ENCODE results near the gene VSX2. TPM values are rescaled to one million over a fixed set of nuclear protein-coding genes. Genes with fewer than 3 reads are reported as not detected.

The VSX2 gene
- total and polyA plus RNA-seq, 2 of the 13 experiments (the other 11 are each of a cell fraction or from before 2014, with no cell fraction given) = 0.05 TPM; not detected in 1

DNA sequence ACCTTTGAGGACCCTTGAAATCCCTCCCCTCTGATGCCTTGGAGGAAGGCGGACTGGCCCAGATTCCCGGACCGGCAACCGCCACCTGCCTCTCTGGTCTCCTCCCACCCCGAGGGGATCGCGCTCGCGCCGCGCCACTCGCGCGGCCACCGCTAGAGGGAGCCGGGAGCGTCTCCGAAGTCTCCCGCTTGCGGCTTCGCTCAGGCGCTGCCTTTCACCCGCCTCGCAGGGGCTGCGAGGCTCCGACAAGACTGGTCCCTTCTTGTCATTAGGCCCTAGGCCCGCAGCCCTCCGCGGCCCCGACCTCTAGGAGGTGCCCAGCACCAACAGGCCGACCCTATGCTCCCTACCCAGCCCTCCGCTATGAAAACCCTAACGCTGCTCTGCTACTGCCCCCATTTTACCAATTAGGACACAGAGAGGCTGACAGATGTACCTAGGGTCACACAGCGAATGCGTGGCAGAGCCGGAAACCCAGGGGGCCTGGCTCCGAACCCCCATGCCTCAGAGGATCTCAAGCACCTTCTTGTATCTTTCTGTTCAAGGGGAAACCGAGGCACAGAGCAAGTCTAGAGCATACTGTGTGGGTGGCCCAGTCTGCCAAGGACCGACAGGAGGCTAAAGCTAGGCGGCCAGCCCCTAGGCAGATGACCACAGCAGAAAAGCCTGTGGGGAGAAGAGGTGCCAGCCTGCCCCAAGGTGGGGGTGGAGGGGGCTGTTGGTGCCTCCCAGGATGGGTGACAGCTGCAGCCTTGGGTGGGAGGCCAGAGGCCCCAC, 21.4 kb upstream of the VSX2 start (continued):
- TF ChIP-seq CBX2 (IDR thresholded peaks at IDR 0.05; ENCODE audit: low read depth, low read length) = no peak
- no peak for TF ChIP-seq CBX2 (CRISPR knock-in tag; IDR thresholded peaks at IDR 0.05; ENCODE audit: low read depth)
- no peak for TF ChIP-seq ZNF605 (CRISPR knock-in tag; IDR thresholded peaks at IDR 0.05)
- TF ChIP-seq, protein P1, sequence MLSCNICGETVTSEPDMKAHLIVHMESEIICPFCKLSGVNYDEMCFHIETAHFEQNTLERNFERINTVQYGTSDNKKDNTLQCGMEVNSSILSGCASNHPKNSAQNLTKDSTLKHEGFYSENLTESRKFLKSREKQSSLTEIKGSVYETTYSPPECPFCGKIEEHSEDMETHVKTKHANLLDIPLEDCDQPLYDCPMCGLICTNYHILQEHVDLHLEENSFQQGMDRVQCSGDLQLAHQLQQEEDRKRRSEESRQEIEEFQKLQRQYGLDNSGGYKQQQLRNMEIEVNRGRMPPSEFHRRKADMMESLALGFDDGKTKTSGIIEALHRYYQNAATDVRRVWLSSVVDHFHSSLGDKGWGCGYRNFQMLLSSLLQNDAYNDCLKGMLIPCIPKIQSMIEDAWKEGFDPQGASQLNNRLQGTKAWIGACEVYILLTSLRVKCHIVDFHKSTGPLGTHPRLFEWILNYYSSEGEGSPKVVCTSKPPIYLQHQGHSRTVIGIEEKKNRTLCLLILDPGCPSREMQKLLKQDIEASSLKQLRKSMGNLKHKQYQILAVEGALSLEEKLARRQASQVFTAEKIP (CRISPR knock-in tag; IDR thresholded peaks at IDR 0.05; ENCODE audit: borderline replicate concordance) = no peak
- TF ChIP-seq, protein P2, sequence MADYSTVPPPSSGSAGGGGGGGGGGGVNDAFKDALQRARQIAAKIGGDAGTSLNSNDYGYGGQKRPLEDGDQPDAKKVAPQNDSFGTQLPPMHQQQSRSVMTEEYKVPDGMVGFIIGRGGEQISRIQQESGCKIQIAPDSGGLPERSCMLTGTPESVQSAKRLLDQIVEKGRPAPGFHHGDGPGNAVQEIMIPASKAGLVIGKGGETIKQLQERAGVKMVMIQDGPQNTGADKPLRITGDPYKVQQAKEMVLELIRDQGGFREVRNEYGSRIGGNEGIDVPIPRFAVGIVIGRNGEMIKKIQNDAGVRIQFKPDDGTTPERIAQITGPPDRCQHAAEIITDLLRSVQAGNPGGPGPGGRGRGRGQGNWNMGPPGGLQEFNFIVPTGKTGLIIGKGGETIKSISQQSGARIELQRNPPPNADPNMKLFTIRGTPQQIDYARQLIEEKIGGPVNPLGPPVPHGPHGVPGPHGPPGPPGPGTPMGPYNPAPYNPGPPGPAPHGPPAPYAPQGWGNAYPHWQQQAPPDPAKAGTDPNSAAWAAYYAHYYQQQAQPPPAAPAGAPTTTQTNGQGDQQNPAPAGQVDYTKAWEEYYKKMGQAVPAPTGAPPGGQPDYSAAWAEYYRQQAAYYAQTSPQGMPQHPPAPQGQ (CRISPR knock-in tag; IDR thresholded peaks at IDR 0.05; ENCODE audit: borderline replicate concordance) = no peak
- TF ChIP-seq, protein P3, sequence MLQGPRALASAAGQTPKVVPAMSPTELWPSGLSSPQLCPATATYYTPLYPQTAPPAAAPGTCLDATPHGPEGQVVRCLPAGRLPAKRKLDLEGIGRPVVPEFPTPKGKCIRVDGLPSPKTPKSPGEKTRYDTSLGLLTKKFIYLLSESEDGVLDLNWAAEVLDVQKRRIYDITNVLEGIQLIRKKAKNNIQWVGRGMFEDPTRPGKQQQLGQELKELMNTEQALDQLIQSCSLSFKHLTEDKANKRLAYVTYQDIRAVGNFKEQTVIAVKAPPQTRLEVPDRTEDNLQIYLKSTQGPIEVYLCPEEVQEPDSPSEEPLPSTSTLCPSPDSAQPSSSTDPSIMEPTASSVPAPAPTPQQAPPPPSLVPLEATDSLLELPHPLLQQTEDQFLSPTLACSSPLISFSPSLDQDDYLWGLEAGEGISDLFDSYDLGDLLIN (CRISPR knock-in tag; IDR thresholded peaks at IDR 0.05; ENCODE audit: borderline replicate concordance) = no peak
- TF ChIP-seq TEAD3 (CRISPR knock-in tag; optimal IDR thresholded peaks at IDR 0.05; ENCODE audit: borderline replicate concordance) = no peak
- TF ChIP-seq, protein P4, sequence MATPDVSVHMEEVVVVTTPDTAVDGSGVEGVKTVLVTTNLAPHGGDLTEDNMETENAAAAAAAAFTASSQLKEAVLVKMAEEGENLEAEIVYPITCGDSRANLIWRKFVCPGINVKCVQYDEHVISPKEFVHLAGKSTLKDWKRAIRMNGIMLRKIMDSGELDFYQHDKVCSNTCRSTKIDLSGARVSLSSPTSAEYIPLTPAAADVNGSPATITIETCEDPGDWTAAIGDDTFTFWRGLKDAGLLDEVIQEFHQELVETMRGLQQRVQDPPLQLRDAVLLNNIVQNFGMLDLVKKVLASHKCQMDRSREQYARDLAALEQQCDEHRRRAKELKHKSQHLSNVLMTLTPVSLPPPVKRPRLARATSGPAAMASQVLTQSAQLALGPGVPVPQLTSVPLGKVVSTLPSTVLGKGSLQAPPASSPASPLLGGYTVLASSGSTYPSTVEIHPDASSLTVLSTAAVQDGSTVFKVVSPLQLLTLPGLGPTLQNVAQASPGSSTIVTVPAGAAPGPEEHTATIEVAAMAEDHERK (CRISPR knock-in tag; IDR thresholded peaks at IDR 0.05; ENCODE audit: low read depth) = no peak
- TF ChIP-seq JUNB (CRISPR knock-in tag; IDR thresholded peaks at IDR 0.05; ENCODE audit: borderline replicate concordance) = no peak
- TF ChIP-seq ZNF550 (CRISPR knock-in tag; IDR thresholded peaks at IDR 0.05; ENCODE audit: borderline replicate concordance) = no peak
- no peak for TF ChIP-seq ZKSCAN8 (CRISPR knock-in tag; IDR thresholded peaks at IDR 0.05; ENCODE audit: borderline replicate concordance)
- 0 out of 2 replicates have a peak, but pooled peaks have one; percentile 21 for TF ChIP-seq ZNF292 (CRISPR knock-in tag; IDR thresholded peaks at IDR 0.05; ENCODE audit: borderline replicate concordance, low read depth)
- TF ChIP-seq NR3C1 (CRISPR knock-in tag; IDR thresholded peaks at IDR 0.05) = no peak
- no peak for TF ChIP-seq AGO1 (IDR thresholded peaks at IDR 0.05; ENCODE audit: low read depth, low read length, poor library complexity, severe bottlenecking)
- TF ChIP-seq ZNF737 (CRISPR knock-in tag; IDR thresholded peaks at IDR 0.05; ENCODE audit: borderline replicate concordance) = no peak
- no peak for TF ChIP-seq ZNF724P (CRISPR knock-in tag; IDR thresholded peaks at IDR 0.05; ENCODE audit: borderline replicate concordance)
- TF ChIP-seq TCF7L2 (IDR thresholded peaks at IDR 0.05; ENCODE audit: low read depth, low read length) = no peak
- TF ChIP-seq, protein P5, sequence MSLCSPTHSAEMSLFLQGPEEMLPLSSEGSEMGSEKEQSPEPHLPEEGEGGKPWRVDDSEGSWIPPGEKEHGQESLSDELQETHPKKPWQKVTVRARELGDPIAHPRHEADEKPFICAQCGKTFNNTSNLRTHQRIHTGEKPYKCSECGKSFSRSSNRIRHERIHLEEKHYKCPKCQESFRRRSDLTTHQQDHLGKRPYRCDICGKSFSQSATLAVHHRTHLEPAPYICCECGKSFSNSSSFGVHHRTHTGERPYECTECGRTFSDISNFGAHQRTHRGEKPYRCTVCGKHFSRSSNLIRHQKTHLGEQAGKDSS (CRISPR knock-in tag; IDR thresholded peaks at IDR 0.05; ENCODE audit: borderline replicate concordance, low read depth) = no peak; the same call in 1 of the 2 replicates
- no peak for TF ChIP-seq SRSF4 (IDR thresholded peaks at IDR 0.05; ENCODE audit: low read depth, low read length, poor library complexity, severe bottlenecking)
- no peak for TF ChIP-seq FOSL1 (CRISPR knock-in tag; IDR thresholded peaks at IDR 0.05; ENCODE audit: borderline replicate concordance)
- no peak; the same call in 1 of the 2 replicates for TF ChIP-seq SMC3 (IDR thresholded peaks at IDR 0.05; ENCODE audit: low read length)
- TF ChIP-seq ZNF781 (CRISPR knock-in tag; IDR thresholded peaks at IDR 0.05; ENCODE audit: borderline replicate concordance, not compliant biosample characterization) = no peak

Data from HepG2 (cell line).